AG09319 (cell line): ENCODE data around the gene SLAMF8.

Experiments used
- DNase-seq: peaks from one replicate; pipeline ENCODE4 v3.0.0-alpha.2; 2010; ENCODE audit warnings: low read depth; ENCODE audit errors: extremely low read depth
- TF ChIP-seq, protein P1 (sequence below): IDR thresholded peaks from 2 replicates; pipeline ENCODE4 v1.5.1; 2011; ENCODE audit warnings: low read depth, mild to moderate bottlenecking, inconsistent platforms, low read length, moderate library complexity

SLAMF8 gene

DNA sequence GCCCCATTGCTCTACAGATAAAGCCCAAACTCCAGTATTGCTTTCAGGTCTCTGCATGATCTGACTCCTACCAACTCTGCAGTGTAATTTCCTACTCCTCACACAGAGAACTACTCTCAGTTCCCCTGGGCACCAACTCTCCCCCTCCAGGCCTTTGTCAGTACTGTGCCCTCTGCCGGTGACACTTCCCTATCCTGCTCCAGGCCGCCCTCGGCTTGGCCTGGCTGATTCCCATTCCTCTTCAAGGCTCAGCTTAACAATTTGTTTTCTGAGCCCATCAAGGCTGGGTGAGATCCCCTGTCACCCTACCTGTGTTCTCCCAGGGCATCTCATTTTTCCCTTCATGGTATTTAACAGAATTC is 2.6 kb downstream of the SLAMF8 start:
- no peak for DNase-seq
- TF ChIP-seq, protein P1, sequence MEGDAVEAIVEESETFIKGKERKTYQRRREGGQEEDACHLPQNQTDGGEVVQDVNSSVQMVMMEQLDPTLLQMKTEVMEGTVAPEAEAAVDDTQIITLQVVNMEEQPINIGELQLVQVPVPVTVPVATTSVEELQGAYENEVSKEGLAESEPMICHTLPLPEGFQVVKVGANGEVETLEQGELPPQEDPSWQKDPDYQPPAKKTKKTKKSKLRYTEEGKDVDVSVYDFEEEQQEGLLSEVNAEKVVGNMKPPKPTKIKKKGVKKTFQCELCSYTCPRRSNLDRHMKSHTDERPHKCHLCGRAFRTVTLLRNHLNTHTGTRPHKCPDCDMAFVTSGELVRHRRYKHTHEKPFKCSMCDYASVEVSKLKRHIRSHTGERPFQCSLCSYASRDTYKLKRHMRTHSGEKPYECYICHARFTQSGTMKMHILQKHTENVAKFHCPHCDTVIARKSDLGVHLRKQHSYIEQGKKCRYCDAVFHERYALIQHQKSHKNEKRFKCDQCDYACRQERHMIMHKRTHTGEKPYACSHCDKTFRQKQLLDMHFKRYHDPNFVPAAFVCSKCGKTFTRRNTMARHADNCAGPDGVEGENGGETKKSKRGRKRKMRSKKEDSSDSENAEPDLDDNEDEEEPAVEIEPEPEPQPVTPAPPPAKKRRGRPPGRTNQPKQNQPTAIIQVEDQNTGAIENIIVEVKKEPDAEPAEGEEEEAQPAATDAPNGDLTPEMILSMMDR: no peak

DNA sequence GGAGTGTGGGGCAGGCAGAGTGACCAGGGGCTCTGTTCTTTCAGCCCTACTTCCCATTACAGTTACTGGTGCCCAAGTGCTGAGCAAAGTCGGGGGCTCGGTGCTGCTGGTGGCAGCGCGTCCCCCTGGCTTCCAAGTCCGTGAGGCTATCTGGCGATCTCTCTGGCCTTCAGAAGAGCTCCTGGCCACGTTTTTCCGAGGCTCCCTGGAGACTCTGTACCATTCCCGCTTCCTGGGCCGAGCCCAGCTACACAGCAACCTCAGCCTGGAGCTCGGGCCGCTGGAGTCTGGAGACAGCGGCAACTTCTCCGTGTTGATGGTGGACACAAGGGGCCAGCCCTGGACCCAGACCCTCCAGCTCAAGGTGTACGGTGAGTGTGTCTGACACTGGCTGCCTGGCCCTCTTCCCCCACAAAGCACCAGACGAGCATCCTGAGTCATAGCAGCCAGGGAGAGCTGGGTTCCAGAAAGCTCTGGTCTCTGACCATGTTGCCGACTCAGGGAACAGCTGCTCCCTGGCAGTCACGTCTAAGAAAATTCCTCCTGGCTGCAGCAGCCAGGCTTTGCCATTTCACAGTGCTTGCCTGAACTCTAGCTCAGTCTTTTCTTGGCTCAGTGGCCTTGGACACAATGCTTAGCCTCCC is 3.3 kb downstream of the SLAMF8 start:
- TF ChIP-seq, protein P1: no peak
- peak; percentile 4 for DNase-seq

DNA sequence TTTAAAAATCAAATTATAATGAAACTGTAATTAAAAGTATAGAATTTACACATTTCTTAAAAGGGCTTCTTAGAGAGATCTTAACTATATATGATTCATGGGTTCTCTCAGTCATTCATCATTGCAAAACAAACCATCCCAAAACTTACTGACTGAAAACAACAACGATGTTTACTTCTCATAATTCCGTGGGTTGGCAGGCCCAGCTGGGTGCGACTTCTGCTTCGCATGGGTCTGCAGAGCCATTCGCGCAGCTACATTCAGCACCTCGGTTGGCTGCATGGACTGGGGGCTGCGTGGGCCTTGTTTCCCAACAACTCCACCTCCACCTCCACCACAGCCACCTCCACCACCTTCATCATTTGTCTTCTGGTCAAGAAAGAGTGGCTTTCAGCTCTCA is 4.0 kb downstream of the SLAMF8 start:
- no peak for DNase-seq
- TF ChIP-seq, protein P1: no peak

DNA sequence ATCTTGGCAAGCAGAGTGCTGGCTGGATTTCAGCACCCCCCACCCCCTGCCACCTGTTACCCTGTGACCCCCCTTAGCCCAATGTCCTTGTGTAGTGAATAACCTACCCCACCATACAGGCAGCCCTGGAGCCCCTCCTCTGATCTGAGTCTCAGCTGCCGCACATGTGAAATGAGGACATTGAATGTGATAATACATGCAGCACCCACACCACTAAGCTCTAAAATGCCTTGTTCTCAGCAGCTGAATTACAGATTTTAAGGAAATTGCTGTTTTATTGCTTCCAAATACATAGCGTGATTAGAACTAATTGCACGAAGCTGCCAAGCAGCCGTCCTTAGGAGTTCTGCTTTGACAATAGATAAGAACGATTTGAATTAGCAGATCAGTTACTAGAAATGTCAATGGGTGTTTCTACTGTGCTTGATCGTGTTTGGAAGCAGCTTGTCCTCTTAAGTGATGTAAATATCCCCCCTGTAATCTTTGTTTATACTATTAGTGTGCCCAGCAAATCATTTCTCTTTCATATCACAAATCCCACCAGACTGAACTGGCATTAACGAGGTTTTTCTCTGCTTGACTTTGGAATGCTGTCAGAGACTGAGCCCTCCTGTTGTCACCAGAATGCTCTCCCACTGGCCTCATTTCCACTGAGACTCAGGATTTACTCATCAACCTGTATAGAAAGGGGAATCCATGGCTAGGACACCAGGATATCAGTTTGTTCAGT is 4.9 kb downstream of the SLAMF8 start:
- DNase-seq: no peak

DNA sequence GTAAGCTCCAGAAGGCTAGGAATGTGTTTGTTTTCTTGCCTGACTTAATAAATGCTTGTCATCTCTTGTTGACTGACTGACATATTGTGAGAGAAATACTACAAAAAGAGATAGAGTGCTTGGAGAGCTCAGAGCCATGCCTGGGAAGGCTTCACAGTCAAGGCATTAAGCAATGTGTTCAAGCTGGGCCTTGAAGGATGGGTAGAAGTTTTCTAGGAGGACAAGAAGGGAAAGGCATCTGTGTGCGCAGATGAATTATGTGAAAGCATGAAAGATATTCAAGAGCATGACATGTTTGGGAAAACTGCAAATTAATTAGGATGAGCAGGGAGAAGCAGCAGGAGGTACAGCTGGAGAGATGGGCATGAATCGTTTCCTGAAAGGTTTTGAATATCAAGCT is 5.6 kb downstream of the SLAMF8 start:
- no peak for DNase-seq
- TF ChIP-seq, protein P1: no peak

More for the DNA sequence above, 4.9 kb downstream of the SLAMF8 start:
- TF ChIP-seq, protein P1: no peak

DNA sequence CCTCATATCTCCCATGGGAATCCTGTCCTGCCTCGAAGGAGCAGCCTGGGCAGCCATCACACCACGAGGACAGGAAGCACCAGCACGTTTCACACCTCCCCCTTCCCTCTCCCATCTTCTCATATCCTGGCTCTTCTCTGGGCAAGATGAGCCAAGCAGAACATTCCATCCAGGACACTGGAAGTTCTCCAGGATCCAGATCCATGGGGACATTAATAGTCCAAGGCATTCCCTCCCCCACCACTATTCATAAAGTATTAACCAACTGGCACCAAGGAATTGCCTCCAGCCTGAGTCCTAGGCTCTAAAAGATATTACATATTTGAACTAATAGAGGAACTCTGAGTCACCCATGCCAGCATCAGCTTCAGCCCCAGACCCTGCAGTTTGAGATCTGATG is 8.7 kb downstream of the SLAMF8 start:
- no peak for DNase-seq
- TF ChIP-seq, protein P1: no peak

DNA sequence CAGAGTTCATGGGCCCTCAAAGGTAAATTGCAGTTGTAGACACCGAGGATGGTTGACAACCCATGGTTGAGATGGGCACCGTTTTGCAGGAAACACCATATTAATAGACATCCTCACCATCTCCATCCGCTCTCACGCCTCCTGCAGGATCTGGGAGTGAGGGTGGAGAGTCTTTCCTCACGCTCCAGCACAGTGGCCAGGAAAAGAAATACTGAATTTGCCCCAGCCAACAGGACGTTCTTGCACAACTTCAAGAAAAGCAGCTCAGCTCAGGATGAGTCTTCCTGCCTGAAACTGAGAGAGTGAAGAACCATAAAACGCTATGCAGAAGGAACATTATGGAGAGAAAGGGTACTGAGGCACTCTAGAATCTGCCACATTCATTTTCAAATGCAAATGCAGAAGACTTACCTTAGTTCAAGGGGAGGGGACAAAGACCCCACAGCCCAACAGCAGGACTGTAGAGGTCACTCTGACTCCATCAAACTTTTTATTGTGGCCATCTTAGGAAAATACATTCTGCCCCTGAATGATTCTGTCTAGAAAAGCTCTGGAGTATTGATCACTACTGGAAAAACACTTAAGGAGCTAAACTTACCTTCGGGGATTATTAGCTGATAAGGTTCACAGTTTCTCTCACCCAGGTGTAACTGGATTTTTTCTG is 9.3 kb downstream of the SLAMF8 start:
- TF ChIP-seq, protein P1: no peak; the same call in 1 of the 2 replicates
- DNase-seq: no peak
